HG03342 (cell line): ENCODE data around the gene NUMB.
"Not testable (repeated sequence)": the region's sequence is repeated elsewhere in the genome, so short reads cannot be mapped to it uniquely, and the experiment has no call there.

ENCODE experiments used
- ATAC-seq: cut with Tn5 transposase; IDR thresholded peaks from one replicate; pipeline ENCODE4 v1.9.1; 2021; ENCODE audit warnings: mild to moderate bottlenecking, moderate library complexity; ENCODE audit not compliant: unreplicated experiment

NUMB gene

GRCh38 chr14:73423092-73423491 is 35.3 kb downstream of the NUMB start:
- not testable (repeated sequence) for ATAC-seq

GRCh38 chr14:73422515-73422914 is 35.8 kb downstream of the NUMB start:
- ATAC-seq, result no peak

- no peak for ATAC-seq
These were observed 40.1 kb downstream of the NUMB start for GRCh38 chr14:73418227-73418626.

DNA sequence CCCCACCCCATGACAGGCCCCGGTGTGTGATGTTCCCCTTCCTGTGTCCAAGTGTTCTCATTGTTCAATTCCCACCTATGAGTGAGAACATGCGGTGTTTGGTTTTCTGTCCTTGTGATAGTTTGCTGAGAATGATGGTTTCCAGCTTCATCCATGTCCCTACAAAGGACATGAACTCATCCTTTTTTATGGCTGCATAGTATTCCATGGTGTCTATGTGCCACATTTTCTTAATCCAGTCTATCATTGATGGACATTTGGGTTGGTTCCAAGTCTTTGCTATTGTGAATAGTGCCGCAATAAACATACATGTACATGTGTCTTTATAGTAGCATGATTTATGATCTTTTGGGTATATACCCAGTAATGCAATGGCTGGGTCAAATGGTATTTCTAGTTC is 52.1 kb downstream of the NUMB start:
- ATAC-seq, result not testable (repeated sequence)

- ATAC-seq, result no peak
These were observed 55.1 kb downstream of the NUMB start for GRCh38 chr14:73403181-73403752.

DNA sequence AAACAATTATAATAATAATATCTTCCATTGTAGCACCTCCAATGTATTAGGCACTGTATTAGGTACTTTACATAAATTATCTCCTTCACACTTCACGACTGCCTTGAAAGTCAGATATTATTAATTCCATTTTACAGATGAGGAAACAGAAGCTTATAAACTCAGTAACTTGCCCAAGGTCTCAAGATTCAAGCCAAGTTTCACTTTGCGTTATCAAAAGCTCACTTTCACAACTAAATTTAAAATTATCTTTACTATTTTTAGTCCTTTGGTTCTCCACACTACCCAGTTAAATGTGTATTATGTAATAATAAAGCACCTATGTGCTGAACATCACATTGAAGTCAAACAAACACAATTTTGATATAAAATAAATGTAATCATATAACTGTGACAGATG is 55.8 kb downstream of the NUMB start:
- ATAC-seq, result no peak

GRCh38 chr14:73397810-73398209 is 60.5 kb downstream of the NUMB start:
- no peak for ATAC-seq

- no peak for ATAC-seq
These were observed 64.0 kb downstream of the NUMB start for GRCh38 chr14:73394317-73394716.

GRCh38 chr14:73393375-73393774 is 65.0 kb downstream of the NUMB start:
- ATAC-seq, result no peak

GRCh38 chr14:73392329-73393257 is 65.8 kb downstream of the NUMB start:
- ATAC-seq, result no peak

- not testable (repeated sequence) for ATAC-seq
These were observed 70.5 kb downstream of the NUMB start for GRCh38 chr14:73387860-73388259.

- ATAC-seq, result no peak
These were observed 72.0 kb downstream of the NUMB start for GRCh38 chr14:73386342-73386741.

DNA sequence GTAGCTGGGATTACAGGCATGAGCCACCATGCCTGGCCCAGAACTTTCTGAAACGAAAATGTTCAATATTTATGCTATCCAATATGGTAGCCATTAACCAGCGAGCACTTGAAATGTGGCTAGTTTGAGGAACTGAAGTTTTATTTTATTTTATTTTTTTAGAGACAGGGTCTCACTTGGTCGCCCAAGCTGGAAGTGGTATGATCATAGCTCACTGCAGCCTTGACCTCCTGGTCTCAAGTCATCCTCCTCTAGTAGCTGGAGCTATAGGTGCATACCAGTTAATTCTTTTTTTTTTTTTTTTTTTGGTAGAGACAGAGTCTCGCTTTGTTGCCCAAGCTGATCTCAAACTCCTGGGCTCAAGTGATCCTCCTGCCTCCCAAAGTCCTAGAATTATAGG is 73.3 kb downstream of the NUMB start:
- ATAC-seq, result not testable (repeated sequence)

- no peak for ATAC-seq
These were observed 75.0 kb downstream of the NUMB start for GRCh38 chr14:73383356-73383755.

DNA sequence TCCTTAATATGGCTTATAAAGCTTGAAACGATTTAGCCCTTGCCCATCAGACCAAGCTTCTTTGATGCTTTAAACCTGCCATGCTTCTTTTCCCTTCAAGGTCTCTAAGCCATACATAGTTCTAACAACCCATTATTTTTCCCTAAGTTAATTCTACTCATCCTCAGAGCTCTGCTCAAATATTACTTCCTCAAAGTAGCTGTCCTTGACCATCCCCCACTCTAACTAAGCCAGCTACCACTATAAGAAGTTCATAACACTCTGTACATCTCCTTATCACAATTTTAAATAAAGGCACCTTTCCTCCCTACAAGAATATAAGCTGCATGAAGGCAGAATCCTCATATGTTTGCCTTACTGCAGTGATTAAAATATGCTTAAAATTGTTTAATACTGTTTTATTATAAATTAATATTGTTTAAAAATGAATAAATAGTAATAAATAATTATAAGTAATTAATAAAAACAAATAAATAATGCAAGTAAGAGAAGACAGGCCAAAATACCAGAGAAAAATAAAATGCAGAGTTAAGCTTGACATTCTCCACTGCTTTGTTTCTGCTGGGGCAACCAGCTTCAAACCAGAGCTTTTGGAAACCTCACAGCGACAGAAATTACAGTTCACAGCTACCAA is 76.8 kb downstream of the NUMB start:
- no peak for ATAC-seq

- no peak for ATAC-seq
These were observed 81.8 kb downstream of the NUMB start for GRCh38 chr14:73376585-73376984.

DNA sequence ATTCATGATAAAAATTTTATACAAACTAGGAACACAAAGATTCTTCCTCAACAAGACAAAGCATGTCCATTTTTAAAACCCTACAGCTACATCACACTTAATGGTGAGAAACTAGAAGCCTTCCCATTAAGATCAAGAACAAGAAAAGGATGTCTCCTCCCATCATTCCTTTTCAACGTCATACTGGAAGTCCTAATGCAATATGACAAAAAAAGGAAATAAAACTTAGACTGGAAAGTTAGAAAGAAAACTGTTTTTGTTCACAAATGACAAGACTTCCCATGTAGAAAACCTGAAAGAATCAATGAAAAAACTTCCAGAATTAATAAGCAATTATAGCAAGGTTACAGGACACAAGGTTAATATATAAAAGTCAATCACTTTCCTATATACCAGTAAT is 82.5 kb downstream of the NUMB start:
- no peak for ATAC-seq

DNA sequence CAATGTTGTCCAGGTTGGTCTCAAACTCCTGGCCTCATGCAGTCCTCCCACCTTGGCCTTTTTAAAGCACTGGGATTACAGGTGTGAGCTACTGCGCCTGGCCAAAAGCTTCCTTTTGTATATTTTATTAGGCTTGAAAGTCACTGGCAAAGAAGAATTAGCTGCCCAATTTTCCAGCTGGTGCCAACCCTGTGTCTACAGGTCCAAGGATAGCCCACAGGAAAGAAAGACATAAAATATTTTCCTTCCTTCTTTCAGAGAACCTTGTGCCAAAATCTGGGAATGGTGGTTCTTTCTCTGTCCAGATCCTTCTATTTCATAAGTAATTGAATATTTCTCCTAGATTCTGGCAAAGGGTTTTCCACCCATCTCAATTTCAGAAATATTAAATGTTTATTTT is 84.1 kb downstream of the NUMB start:
- no peak for ATAC-seq

DNA sequence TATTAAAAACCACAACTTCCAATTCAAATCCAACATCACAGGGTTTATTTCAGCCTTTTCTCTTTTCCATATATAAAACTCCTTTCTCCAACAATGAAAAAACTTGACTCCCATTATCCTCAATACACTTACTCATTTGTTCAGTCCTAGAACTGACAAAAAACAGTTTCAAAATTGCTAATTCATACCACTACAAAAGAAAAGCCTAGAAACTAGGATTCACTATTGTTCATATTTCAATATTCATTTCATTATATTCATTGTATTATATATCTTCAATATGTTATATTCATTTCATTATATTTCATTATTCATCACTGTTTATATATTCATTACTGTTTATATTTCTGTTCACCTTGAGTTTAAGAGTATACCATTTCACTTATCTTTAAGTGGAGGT is 85.8 kb downstream of the NUMB start:
- no peak for ATAC-seq

- no peak for ATAC-seq
These were observed 87.8 kb downstream of the NUMB start for GRCh38 chr14:73370561-73370960.

DNA sequence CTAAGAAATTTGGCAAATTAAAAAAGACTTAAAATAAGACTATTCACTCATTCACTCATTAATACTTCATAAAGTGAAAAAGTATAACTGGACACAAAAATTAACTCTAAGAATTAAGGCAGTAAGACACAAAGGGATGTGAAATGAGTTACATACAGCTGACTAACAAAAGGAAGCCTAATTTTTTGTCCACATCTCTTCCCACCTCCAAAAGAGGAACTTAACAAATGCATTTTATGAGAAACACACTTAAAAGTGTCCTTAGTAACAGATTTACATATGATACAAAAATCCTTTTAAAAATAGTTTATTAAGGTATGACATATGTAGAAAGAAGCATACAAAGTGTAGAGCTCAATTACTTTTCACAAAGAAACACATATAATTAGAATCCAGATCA is 88.9 kb downstream of the NUMB start:
- no peak for ATAC-seq

GRCh38 chr14:73368616-73369015 is 89.7 kb downstream of the NUMB start:
- ATAC-seq, result no peak
